Fibroblast of lung (primary cell): ENCODE data around the gene FNDC5.

ENCODE experiments used
- EZH2 ChIP-seq: IDR thresholded peaks from 2 replicates; pipeline ENCODE4 v1.5.1; 2012; ENCODE audit warnings: low read length, control low read depth, mild to moderate bottlenecking; ENCODE audit errors: missing control alignments
- TF ChIP-seq, protein P1 (sequence below), 2 donors: IDR thresholded peaks in 1 of 2; conservative IDR thresholded peaks in 1 of 2; 1 replicate in 1 of 2; 2 replicates in 1 of 2; pipeline ENCODE4 v1.5.1; 2011 to 2012; ENCODE audit warnings: low read length in 2 of 2, control low read depth in 1 of 2, inconsistent platforms in 1 of 2, low read depth in 1 of 2, mild to moderate bottlenecking in 1 of 2

DNA sequence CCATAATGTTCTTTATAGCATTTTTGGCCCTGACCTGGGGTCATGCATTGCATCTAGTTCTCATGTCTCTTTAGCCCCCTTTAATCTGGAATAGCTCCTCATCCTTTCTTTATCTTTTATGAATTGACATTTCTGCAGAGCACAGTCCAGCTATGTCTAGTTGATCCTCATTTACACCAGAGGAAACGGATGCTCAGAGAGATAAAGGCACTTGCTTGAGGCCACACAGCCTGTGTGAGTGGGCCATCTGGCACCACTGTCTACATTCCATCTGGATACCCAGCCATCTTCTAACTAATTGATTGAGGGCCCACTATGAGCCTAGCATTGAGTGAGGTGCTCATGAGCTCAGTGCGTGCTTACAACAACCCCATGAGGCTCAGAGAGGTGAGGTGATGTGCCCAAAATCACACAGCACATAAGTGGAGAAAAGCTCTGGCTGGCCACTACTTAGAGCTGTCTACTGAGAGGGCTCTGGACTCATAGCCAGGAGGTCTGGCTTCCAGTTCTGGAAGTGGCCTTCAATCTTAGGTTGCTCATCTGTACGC, 19.1 kb upstream of the FNDC5 start:
- TF ChIP-seq, protein P1, sequence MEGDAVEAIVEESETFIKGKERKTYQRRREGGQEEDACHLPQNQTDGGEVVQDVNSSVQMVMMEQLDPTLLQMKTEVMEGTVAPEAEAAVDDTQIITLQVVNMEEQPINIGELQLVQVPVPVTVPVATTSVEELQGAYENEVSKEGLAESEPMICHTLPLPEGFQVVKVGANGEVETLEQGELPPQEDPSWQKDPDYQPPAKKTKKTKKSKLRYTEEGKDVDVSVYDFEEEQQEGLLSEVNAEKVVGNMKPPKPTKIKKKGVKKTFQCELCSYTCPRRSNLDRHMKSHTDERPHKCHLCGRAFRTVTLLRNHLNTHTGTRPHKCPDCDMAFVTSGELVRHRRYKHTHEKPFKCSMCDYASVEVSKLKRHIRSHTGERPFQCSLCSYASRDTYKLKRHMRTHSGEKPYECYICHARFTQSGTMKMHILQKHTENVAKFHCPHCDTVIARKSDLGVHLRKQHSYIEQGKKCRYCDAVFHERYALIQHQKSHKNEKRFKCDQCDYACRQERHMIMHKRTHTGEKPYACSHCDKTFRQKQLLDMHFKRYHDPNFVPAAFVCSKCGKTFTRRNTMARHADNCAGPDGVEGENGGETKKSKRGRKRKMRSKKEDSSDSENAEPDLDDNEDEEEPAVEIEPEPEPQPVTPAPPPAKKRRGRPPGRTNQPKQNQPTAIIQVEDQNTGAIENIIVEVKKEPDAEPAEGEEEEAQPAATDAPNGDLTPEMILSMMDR (conservative IDR thresholded peaks at IDR 0.05 in 1 of 2, IDR thresholded peaks at IDR 0.05 in 1 of 2; ENCODE audit: low read depth in 1 of 2, low read length in 2 of 2) = no peak
- no peak for TF ChIP-seq EZH2
